ENCODE measurements around the gene CNPY4.

The CNPY4 gene

GRCh38 chr7:100147278-100147677, 27.8 kb downstream of the CNPY4 start:
- DNase-seq (ENCODE audit: low read depth in 2 of 2): no peak

- no peak for DNase-seq (ENCODE audit: low read depth in 2 of 2)
These were observed 28.8 kb downstream of the CNPY4 start for GRCh38 chr7:100148225-100148558.

GRCh38 chr7:100148559-100149328, 29.3 kb downstream of the CNPY4 start, which contains the start of gene LAMTOR4:
TSS of gene LAMTOR4 (plus strand) at chr7:100148918. CDS start at chr7:100148973, 55 bp downstream.
- peak; percentile 97 for DNase-seq (ENCODE audit: low read depth in 2 of 2)

- no peak for DNase-seq (ENCODE audit: low read depth in 2 of 2)
These were observed 33.0 kb downstream of the CNPY4 start for GRCh38 chr7:100152404-100152803.

- DNase-seq (ENCODE audit: low read depth in 2 of 2): no peak
These were observed 33.7 kb downstream of the CNPY4 start for GRCh38 chr7:100152937-100153666.

GRCh38 chr7:100153708-100154535, 34.5 kb downstream of the CNPY4 start:
- no peak for DNase-seq (ENCODE audit: low read depth in 2 of 2)

GRCh38 chr7:100154651-100155491, 35.4 kb downstream of the CNPY4 start:
- DNase-seq (ENCODE audit: low read depth in 2 of 2): no peak

- no peak for DNase-seq (ENCODE audit: low read depth in 2 of 2)
These were observed 36.3 kb downstream of the CNPY4 start for GRCh38 chr7:100155553-100156317.

GRCh38 chr7:100156331-100157068, 37.1 kb downstream of the CNPY4 start:
- no peak for DNase-seq (ENCODE audit: low read depth in 2 of 2)

GRCh38 chr7:100157069-100157333, 37.6 kb downstream of the CNPY4 start:
- DNase-seq (ENCODE audit: low read depth in 2 of 2): no peak

GRCh38 chr7:100157334-100158228, 38.1 kb downstream of the CNPY4 start:
- no peak for DNase-seq (ENCODE audit: low read depth in 2 of 2)

- DNase-seq (ENCODE audit: low read depth in 2 of 2): peak; percentile 84 to 91
These were observed 39.0 kb downstream of the CNPY4 start, which contains the start of gene TRAPPC14 for GRCh38 chr7:100158229-100159098. TSS of gene TRAPPC14 (minus strand) at chr7:100158723. CDS start at chr7:100158499, 224 bp downstream.

- no peak for DNase-seq (ENCODE audit: low read depth in 2 of 2)
These were observed 39.7 kb downstream of the CNPY4 start for GRCh38 chr7:100159099-100159623.

- DNase-seq (ENCODE audit: low read depth in 2 of 2): no peak
These were observed 40.6 kb downstream of the CNPY4 start for GRCh38 chr7:100160067-100160466.

GRCh38 chr7:100163006-100163531, 43.6 kb downstream of the CNPY4 start:
- no peak for DNase-seq (ENCODE audit: low read depth in 2 of 2)

- no peak for DNase-seq (ENCODE audit: low read depth in 2 of 2)
These were observed 44.4 kb downstream of the CNPY4 start for GRCh38 chr7:100163871-100164270.

GRCh38 chr7:100166317-100166940, 47.0 kb downstream of the CNPY4 start:
- DNase-seq (ENCODE audit: low read depth in 2 of 2): no peak

All from stimulated activated CD8-positive, alpha-beta memory T cell treated with anti-CD3 and anti-CD28 coated beads, Interleukin-7, amount 100 ng/mL, for 4 hours (primary cell).